Amniotic epithelial cell (primary cell): ENCODE measurements around the gene IL16.
A peak's percentile ranks its signal among the peaks of the same experiment; 100 is the strongest.

Experiments used
- DNase-seq: peaks from one replicate; pipeline ENCODE4 v3.0.0-alpha.2; 2010; ENCODE audit warnings: low read depth

IL16 gene

GRCh38 chr15:81295486-81296121 is 98.9 kb downstream of the IL16 start:
- DNase-seq, result no peak

- DNase-seq, result no peak
Measured at GRCh38 chr15:81296186-81296585, 99.5 kb downstream of the IL16 start.

GRCh38 chr15:81296673-81297072 is 100.0 kb downstream of the IL16 start:
- DNase-seq, result no peak

- peak; percentile 47 for DNase-seq
Measured at GRCh38 chr15:81297147-81297572, 100.5 kb downstream of the IL16 start.

- no peak for DNase-seq
Measured at GRCh38 chr15:81297603-81298575, 101.2 kb downstream of the IL16 start.

- no peak for DNase-seq
Measured at GRCh38 chr15:81298611-81299010, 101.9 kb downstream of the IL16 start.

GRCh38 chr15:81299156-81299555 is 102.5 kb downstream of the IL16 start:
- no peak for DNase-seq

GRCh38 chr15:81299630-81300273 is 103.1 kb downstream of the IL16 start:
- no peak for DNase-seq

- DNase-seq, result no peak
Measured at GRCh38 chr15:81301385-81301784, 104.7 kb downstream of the IL16 start.

- no peak for DNase-seq
Measured at GRCh38 chr15:81301815-81302399, 105.2 kb downstream of the IL16 start.

- DNase-seq, result no peak
Measured at GRCh38 chr15:81302701-81303109, 106.0 kb downstream of the IL16 start.

GRCh38 chr15:81303244-81304225 is 106.9 kb downstream of the IL16 start:
- DNase-seq, result peak; percentile 55

GRCh38 chr15:81304226-81304625 is 107.5 kb downstream of the IL16 start:
- peak; percentile 60 for DNase-seq

GRCh38 chr15:81308260-81308659 is 111.6 kb downstream of the IL16 start:
- no peak for DNase-seq

- no peak for DNase-seq
Measured at GRCh38 chr15:81309647-81310450, 113.2 kb downstream of the IL16 start.

- DNase-seq, result no peak
Measured at GRCh38 chr15:81310480-81310879, 113.8 kb downstream of the IL16 start.

GRCh38 chr15:81311752-81312464 is 115.2 kb downstream of the IL16 start:
- peak; percentile 24 for DNase-seq

GRCh38 chr15:81312790-81313543 is 116.3 kb downstream of the IL16 start:
- peak; percentile 99 for DNase-seq

- DNase-seq, result no peak
Measured at GRCh38 chr15:81313686-81314085, 117.0 kb downstream of the IL16 start.
